Measurements from ENCODE around the gene SFXN2.
A peak's percentile ranks its signal among the peaks of the same experiment; 100 is the strongest.
"Not testable (repeated sequence)": the region's sequence is repeated elsewhere in the genome, so short reads cannot be mapped to it uniquely, and the experiment has no call there.

Gene SFXN2

DNA sequence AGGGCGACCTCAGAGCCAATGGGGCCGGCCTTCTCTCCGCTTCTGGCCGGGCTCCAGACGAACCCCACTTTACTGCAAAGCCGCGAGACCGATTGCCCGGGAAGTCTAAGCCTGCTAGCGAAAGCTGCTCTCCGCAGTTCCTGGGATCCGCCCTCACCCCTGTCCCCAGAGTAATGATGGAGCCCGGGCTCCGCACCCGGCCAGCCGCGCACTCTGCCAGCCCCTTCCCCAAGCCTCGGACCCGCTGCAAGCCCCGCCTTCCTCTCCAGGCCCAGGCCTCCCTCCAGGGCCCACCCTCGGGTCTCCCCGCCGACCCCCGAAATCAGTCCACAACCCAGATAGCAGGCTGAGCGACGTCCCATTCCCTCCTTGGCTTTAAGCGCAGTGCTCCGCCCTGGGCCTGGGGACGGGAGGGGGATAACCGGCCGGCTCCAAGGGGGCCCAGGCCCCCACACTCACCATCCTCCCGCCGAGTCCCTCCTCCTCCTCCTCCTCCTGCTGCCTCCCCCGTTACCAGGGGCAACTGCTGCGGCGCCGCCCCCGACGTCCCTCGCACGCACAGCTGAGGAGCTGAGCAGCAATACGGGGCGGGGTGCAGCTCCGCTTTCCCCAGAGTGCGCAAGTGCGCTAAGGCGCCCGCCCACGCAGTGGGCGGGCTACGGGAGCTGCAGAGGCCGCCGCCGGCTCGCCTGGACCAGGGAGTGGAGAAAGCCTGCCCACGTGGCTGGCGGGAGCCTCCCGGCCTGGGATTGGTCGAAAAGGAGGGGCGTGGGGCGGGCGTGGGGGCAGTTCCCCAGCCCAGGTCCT lies 419 bp upstream of the SFXN2 start, which contains the start of gene ARL3:
Gene ARL3, minus strand, starts transcription at position 584 of the 807 bp plus-strand sequence. Its CDS starts 122 bp downstream, at position 462.
- DNase-seq (ENCODE audit: low spot score): peak; percentile 95
- TF ChIP-seq, protein P1, sequence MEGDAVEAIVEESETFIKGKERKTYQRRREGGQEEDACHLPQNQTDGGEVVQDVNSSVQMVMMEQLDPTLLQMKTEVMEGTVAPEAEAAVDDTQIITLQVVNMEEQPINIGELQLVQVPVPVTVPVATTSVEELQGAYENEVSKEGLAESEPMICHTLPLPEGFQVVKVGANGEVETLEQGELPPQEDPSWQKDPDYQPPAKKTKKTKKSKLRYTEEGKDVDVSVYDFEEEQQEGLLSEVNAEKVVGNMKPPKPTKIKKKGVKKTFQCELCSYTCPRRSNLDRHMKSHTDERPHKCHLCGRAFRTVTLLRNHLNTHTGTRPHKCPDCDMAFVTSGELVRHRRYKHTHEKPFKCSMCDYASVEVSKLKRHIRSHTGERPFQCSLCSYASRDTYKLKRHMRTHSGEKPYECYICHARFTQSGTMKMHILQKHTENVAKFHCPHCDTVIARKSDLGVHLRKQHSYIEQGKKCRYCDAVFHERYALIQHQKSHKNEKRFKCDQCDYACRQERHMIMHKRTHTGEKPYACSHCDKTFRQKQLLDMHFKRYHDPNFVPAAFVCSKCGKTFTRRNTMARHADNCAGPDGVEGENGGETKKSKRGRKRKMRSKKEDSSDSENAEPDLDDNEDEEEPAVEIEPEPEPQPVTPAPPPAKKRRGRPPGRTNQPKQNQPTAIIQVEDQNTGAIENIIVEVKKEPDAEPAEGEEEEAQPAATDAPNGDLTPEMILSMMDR (IDR thresholded peaks at IDR 0.05; ENCODE audit: extremely low read depth, missing control alignments): no peak

DNA sequence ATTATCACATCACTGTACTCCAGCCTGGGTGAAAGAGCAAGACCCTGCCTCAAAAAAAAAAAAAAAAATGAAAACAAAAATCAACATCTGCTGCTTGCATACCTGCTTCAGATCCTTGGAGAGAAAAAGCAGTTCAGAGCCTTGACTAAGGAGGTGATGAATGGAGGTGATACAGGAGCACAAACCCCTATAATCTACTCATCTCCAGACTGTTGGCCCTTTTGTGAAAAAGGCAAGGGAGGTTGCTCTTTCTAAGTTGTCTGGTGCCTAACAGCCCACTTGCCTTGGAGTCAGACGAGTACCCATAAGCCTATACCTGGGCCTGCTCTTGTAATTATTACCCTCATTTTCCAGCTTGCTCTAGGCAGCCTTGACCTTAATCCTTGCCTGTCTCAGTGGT lies 1.4 kb downstream of the SFXN2 start:
- TF ChIP-seq, protein P1 (IDR thresholded peaks at IDR 0.05; ENCODE audit: extremely low read depth, missing control alignments): no peak
- no peak for DNase-seq (ENCODE audit: low spot score)

DNA sequence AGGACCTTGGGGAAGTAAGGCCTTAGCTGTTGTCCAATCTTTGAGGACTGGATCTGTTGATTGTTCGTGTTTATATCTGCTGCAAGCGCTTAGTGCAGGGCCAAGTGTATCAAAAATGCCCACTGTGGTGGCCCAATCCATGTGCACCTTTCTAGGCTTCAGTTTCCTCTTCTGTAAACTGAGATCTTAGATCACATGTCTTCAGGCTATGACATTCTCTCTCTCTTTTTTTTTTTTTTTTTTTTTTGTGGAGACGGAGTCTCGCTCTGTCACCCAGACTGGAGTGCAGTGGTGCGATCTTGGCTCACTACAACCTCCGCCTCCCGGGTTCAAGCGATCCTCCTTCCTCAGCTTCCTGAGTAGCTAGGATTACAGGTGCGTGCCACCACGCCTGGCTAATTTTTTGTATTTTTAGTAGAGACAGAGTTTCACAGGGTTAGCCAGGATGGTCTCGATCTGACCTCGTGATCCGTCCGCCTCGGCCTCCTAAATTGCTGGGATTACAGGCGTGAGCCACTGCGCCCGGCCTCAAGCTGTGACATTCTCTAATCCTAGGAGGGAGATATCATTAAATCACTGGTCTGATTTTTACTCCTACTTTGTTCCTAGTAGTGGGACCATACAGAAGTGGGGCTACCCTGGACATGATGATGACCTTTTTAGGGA lies 2.6 kb downstream of the SFXN2 start:
- DNase-seq (ENCODE audit: low spot score): not testable (repeated sequence)

DNA sequence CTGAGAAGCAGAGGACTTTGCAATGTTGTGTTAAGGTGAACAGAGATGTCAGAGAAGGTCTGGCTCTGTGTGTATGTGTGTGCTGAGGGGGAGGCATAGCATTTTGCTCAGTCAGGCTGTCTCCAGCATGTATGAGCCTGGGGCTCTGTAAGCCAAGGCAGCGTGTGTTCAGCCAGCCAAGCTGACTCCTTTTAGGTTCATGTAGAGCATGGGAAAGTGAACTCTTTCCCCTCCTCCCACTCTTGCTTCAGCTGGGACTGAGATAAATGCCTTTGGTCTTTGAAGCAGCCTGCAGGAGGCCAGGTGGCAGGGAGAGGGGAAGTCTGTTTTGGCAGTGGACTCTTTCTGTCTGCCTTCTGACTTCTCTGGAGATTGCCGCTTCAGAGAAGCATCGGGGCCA lies 3.8 kb downstream of the SFXN2 start:
- no peak for DNase-seq (ENCODE audit: low spot score)
- TF ChIP-seq, protein P1 (IDR thresholded peaks at IDR 0.05; ENCODE audit: extremely low read depth, missing control alignments): no peak

DNA sequence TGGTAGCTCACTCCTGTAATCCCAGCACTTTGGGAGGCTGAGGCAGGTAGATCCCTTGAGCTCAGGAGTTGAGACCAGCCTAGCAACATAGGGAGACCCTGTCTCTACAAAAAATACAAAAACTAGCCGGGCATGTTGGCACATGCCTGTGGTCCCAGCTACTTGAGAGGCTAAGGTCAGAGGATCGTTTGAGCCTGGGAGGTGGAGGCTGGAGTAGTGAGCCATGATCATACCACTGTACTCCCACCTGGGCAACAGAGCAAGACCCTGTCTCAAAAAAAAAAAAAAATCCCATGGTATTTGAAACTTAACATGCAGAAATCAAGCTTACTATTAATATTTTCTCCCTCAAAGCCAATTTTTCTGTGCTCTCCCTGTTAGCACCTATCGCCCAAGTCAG lies 5.9 kb downstream of the SFXN2 start:
- DNase-seq (ENCODE audit: low spot score): no peak
- TF ChIP-seq, protein P1 (IDR thresholded peaks at IDR 0.05; ENCODE audit: extremely low read depth, missing control alignments): no peak

DNA sequence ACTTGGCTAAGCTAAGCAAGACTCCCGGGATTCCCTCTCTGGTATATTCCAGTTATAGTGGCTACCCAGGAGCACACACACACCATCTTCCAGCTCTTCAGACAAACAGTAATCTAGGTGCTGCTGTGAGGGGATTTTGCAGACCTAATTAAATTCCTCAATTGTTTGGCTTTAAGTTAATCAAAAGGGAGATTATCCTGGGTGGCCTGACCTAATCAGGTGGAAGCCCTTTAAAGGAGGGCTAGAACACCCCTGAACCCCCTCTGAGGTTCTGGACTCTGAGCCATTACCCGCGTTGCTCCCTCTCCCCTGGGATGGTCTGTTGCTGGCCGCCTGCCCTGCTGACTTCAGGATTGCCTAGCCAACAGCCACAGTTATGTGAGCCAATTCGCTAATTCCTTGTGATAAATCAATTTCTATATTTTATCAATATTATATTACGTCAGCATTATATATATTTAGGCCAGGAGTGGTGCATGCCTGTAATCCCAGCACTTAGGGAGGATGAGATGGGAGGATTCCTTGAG lies 6.4 kb downstream of the SFXN2 start:
- no peak for DNase-seq (ENCODE audit: low spot score)
- TF ChIP-seq, protein P1 (IDR thresholded peaks at IDR 0.05; ENCODE audit: extremely low read depth, missing control alignments): no peak

DNA sequence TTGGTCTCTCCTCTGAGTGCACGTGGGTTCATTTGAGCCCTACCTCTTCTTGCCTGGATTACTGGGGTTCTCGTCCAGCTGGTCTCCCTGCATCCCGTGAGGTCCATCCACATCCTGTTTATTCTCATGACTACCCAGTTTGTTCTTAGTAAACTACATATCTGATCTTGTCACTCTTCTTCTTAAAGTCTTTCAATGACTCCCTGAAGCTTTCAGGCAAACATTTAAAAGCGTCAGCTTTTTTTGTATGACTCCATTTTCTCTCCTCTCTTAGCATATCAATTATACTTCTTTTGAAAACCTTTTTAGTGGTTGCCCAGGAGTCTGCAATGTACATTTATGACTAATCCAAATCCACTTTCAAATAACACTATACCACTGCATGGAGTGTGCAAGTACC lies 7.5 kb downstream of the SFXN2 start:
- DNase-seq (ENCODE audit: low spot score): no peak
- TF ChIP-seq, protein P1 (IDR thresholded peaks at IDR 0.05; ENCODE audit: extremely low read depth, missing control alignments): no peak

All from GM20000 (cell line).